ENCODE results near the gene NEDD4L.

DNA sequence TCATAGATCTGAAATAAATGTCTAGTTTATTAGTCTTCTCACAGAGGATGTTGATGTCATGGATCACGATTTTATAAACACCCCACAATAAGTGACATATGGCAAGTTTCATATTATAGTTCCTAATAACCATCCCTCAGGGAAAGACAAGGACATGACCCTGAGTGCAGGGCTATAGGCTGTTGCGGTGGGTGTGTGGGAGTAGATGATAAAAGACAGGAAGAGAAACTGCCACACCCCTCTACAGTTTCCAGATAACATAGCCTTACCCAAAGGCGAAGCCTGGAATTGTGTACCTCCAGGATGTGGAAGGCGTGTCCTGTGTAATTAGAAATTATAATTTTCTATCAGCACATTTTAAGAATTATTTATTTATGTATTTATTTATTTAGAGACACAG is 2.4 kb upstream of the NEDD4L start:
- no peak for TF ChIP-seq EP300 (IDR thresholded peaks at IDR 0.05)
- no peak for TF ChIP-seq POLR2AphosphoS5 (IDR thresholded peaks at IDR 0.05)
- no peak for TF ChIP-seq POLR2A (IDR thresholded peaks at IDR 0.05)
- TF ChIP-seq, protein P1, sequence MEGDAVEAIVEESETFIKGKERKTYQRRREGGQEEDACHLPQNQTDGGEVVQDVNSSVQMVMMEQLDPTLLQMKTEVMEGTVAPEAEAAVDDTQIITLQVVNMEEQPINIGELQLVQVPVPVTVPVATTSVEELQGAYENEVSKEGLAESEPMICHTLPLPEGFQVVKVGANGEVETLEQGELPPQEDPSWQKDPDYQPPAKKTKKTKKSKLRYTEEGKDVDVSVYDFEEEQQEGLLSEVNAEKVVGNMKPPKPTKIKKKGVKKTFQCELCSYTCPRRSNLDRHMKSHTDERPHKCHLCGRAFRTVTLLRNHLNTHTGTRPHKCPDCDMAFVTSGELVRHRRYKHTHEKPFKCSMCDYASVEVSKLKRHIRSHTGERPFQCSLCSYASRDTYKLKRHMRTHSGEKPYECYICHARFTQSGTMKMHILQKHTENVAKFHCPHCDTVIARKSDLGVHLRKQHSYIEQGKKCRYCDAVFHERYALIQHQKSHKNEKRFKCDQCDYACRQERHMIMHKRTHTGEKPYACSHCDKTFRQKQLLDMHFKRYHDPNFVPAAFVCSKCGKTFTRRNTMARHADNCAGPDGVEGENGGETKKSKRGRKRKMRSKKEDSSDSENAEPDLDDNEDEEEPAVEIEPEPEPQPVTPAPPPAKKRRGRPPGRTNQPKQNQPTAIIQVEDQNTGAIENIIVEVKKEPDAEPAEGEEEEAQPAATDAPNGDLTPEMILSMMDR (IDR thresholded peaks at IDR 0.05) = no peak
